Fibroblast of villous mesenchyme (primary cell): ENCODE results near the gene CALHM5. TPM values are rescaled to one million over a fixed set of nuclear protein-coding genes. Genes with fewer than 3 reads are reported as not detected.

Source experiments
- total RNA-seq: library from RNA; depleted of rRNA; stranded (reverse); fragments of >200 nt; gene quantifications from 2 replicates; pipeline ENCODE4 v1.2.3, GENCODE V29; 2012

Gene CALHM5
- total RNA-seq, 1 donor = 4.7 TPM

Other genes with a start within 250 kb of the CALHM5 start
- gene TSPYL1, start 231.7 kb upstream of the CALHM5 start, total RNA-seq = 76.3 and 114 TPM in 2 replicates
- 93.3 and 111 TPM in 2 replicates for gene DSE, start 140.7 kb upstream of the CALHM5 start, total RNA-seq
- 0.32 TPM in 1 of 2 replicates, not detected in the other for gene CALHM6, start 50.3 kb upstream of the CALHM5 start, total RNA-seq
- gene TRAPPC3L, start 34.0 kb downstream of the CALHM5 start, total RNA-seq = under 0.01 TPM in 1 of 2 replicates, not detected in the other
- gene CALHM4, start 42.1 kb downstream of the CALHM5 start, total RNA-seq = not detected in 2 replicates
- gene RWDD1, start 59.9 kb downstream of the CALHM5 start, total RNA-seq = 31.9 and 45.3 TPM in 2 replicates
- gene RSPH4A, start 104.8 kb downstream of the CALHM5 start, total RNA-seq = under 0.01 and 0.32 TPM in 2 replicates
- 13.5 and 15.5 TPM in 2 replicates for gene ZUP1, start 157.1 kb downstream of the CALHM5 start, total RNA-seq
- 6.1 and 7.8 TPM in 2 replicates for gene KPNA5, start 169.6 kb downstream of the CALHM5 start, total RNA-seq